Raji (cell line): ENCODE results near the gene EIF2B5.
A peak's percentile ranks its signal among the peaks of the same experiment; 100 is the strongest.

ENCODE experiments used
- POLR2A ChIP-seq: IDR thresholded peaks from 2 replicates; pipeline ENCODE4 v1.6.1; 2011; ENCODE audit warnings: low read depth, low read length, control low read depth; ENCODE audit not compliant: insufficient read depth

Gene EIF2B5

GRCh38 chr3:184167786-184168185 lies 32.6 kb downstream of the EIF2B5 start:
- TF ChIP-seq POLR2A = no peak

DNA sequence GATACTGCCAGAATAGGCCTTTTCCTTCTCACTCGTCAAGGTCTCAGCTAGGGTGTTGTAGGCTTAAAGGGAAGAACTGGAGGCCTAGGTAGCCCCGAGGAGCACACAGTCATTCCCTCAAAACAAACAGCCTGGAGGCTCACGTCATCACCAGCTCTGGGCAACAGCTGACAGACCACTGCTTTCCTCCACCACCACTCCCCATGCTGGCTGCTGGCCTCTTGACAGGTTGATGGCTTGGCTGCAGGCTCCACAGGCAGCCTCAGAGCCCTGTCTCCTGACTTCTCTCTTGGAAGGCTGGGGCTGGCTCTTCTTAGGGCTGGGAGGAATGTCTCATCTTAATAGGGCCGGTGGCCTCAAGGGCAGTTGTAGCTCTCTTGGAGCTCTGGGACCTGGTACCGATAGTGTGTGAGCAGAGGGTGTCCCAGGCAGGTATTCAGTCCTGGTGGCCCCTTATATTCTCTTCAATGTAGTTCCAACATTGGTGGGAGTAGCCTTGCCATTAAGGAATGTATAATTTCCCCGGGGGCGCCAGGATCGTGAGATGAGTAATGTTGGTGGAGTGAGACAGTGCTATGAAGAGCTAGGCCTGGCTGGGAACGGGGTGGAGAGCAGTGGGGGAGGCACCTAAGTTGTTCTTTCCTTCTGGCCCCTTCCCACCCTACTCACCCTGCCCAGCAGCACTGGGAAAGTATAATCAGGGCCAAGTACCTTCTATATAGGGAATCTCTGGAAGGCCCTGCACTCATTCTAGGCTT lies 33.4 kb downstream of the EIF2B5 start:
- TF ChIP-seq POLR2A = no peak

- no peak for TF ChIP-seq POLR2A
These were observed 35.0 kb downstream of the EIF2B5 start for GRCh38 chr3:184169896-184170875.

DNA sequence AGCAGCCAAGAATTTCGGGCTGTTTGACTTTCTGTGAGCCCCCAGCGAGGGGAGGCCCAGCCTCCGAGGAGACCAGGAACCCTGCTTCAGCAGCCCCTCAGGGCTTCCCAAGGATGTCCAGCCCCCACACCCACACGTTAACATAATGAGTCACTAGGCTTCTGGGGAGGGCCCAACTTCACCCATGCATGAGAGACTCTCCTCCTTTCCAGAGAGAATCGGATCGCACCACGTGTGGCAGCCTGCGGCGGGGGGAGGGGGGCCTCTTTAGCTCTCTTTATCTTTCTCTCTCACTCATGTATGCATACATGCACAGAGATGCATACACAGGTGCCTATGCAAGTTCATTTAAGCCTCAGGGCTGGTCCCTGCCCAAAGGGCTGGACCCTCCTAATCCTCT lies 36.4 kb downstream of the EIF2B5 start:
- no peak for TF ChIP-seq POLR2A

DNA sequence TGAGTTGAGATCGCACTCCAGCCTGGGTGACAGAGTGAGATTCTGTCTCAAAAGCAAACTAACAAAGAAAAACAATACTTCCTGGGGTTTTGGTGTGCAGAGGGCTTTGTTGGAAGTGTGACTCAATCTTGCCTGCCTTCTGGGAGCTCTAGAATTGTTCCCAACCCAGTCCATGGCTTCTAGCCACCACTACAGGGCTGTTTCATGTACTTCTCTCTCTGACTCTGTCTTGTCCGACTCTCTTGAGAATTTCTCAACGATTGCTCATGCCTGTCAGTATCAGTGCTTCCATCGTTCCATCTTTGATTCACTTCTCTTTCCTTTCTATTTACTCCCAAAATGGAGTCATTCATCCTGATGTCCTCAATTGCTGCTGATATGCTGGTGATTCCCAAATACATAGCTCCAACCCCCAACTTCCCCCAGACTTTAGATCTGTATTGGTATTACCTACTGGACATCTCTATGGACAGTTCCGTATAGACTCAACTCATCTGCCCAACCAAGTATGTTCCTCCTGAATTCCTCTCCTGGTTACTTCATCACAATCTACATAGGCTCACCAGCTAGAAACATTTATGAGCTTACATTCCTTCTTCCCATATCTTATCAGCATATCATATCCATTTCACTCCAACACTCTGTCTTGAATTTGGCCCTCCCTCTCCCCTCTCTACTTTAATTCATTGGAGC lies 37.7 kb downstream of the EIF2B5 start:
- TF ChIP-seq POLR2A = no peak

- TF ChIP-seq POLR2A = no peak
These were observed 38.2 kb downstream of the EIF2B5 start for GRCh38 chr3:184173374-184173722.

- no peak for TF ChIP-seq POLR2A
These were observed 39.1 kb downstream of the EIF2B5 start for GRCh38 chr3:184174284-184174645.

DNA sequence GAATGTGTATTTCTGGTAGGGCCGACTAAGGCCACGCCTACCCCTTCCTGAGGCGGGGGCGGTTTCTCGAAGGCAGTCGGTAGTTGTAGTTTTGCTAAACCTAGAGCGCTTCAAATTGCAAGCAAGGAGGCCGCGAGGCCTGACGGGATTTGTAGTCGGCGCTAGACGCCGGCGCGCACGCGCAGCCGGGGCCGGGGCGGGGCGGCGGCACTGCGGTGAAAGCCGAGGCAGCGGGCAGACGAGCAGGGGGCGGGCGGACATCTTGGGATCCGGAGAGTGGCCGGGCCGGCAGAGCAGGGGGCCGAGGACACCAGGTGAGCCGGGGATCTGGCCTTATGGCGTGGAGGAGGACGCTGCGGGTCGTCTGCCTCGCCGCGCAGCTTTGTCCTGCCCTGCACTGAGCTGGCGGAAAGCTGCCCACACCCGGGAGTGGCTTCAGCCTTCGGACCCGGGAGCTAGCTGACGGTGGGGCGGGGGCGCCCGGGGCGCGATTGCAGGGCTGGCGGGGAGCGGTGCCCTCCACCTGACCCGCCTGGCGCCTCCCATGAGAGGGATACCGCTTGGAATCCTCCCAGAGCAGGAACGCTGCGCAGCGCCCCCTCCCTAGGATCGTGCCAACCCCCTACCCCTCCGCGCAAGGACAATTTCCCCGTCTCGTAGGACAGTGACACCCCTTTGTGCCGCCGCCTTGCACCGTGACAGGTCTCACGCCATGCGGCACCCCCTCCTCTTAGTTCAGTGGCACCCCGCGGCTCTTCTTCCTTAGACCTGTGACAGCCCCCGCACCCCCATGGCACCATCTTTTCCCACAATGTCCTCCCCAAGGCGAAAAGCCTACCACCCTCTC lies 39.7 kb downstream of the EIF2B5 start, which contains the start of gene AP2M1:
Gene AP2M1, plus strand, starts transcription at position 210 of the 847 bp plus-strand sequence. CDS start 2,139 bp downstream, outside the sequence.
- TF ChIP-seq POLR2A = peak; percentile 92

GRCh38 chr3:184175506-184175905 lies 40.3 kb downstream of the EIF2B5 start:
- TF ChIP-seq POLR2A = no peak

DNA sequence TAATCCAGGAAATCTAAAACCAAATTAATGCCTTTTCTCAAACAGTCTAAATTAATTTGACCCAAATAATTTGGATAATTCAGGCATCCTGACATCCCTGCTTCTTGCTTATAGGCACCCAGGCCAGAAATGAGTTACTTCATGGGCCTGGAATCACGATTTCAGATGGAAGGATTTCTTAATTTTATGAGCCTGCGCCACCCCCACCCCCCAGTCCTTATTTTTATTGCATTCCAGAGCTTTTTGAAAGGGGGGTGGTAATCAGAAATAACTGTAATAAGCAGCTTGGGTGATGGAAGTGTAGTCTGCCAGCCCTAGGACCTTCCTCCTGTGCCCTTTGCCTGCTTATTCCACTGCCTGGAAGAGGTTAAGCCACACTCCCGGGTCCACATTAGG lies 40.8 kb downstream of the EIF2B5 start:
- TF ChIP-seq POLR2A = no peak

DNA sequence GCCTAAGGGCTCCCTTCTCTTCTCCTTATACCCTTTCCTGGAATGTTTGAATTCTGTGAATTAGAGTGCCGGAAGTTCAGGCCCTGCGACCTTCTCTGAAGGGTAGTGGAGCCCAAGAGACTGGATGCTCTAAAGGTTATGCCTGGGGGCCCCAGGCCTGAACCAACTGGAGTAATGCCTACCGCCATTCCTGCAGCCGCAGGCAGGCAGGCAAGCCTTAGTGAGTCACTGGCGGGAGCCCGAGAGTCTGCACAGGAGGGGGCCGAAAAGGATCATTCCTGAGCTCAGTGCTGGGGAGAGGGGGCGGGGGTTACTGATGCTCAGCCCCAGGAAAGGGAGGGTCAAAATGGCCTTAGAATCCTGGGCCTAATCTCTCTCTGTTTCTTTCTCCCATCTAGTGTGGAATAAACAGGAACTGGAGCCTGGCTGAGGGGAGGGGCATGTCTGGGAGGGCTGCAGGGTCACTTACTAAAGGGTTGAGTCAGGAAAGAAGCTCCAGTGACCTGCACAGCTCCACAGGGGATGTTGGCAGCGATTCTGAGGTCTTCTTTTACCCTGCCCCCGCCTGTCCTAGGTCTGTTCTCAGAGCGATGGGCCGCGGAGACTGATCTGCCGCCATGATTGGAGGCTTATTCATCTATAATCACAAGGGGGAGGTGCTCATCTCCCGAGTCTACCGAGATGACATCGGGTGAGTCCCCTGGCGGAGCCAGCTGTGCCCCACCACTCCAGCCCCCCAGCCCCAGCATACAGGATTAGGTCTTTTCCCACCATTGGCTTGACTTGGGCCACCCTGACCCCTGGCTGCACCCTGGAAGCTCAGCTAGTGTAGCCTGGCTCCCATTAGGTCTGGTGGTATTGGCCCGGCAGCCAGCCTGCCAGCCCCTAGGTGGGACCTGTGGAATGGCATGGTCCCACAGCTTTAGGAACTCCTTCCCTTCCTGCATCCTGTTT lies 41.5 kb downstream of the EIF2B5 start:
- no peak for TF ChIP-seq POLR2A

- no peak for TF ChIP-seq POLR2A
These were observed 42.2 kb downstream of the EIF2B5 start for GRCh38 chr3:184177331-184177731.

DNA sequence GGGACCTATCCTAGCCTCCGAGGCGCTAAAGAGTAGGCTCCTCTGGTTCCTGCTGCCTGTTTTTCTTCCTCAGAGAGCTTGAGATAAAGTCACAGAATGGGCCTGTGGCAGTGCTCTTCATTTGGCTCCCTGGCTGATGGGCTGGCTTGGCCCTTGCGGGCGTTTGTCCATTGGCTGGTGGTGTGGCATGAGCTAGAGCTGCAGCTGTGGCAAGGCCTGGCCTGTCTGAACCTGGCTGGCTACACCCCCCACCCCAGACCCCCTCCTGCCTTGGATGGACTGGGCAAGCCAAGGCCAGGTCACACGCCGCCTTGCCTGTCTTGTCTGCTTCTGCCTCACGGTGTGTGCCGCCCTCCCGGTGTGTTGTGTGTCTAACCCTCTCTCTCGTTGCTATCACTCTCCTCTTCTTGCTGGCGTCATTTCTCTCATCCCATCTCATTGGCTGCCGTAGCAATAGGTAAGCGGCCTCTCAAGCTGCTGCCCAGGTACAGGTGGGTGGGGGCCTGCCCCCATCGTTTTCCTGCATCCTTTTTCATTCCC lies 42.7 kb downstream of the EIF2B5 start:
- TF ChIP-seq POLR2A = no peak

- no peak for TF ChIP-seq POLR2A
These were observed 43.5 kb downstream of the EIF2B5 start for GRCh38 chr3:184178521-184179138.
